ENCODE results near the gene PYROXD2. TPM values are rescaled to one million over a fixed set of nuclear protein-coding genes. Genes with fewer than 3 reads are reported as not detected.
A peak's percentile ranks its signal among the peaks of the same experiment; 100 is the strongest.

PYROXD2 gene
- total and polyA plus RNA-seq, 2 experiments from 2014 or later, result 1.3 to 2.6 TPM

GRCh38 chr10:98456686-98457482 is 41.9 kb upstream of the PYROXD2 start (continued):
- TF ChIP-seq ZNF462 (CRISPR knock-in tag; IDR thresholded peaks at IDR 0.05), result no peak
- TF ChIP-seq JUNB (IDR thresholded peaks at IDR 0.05; ENCODE audit: unreplicated experiment), result no peak
- no peak for TF ChIP-seq ETS1 (IDR thresholded peaks at IDR 0.05)
- TF ChIP-seq POLR2AphosphoS5 (IDR thresholded peaks at IDR 0.05; ENCODE audit: low read depth), result no peak
- TF ChIP-seq EZH2phosphoT487 (IDR thresholded peaks at IDR 0.05; ENCODE audit: unreplicated experiment), result no peak
- TF ChIP-seq CREB1 (CRISPR knock-in tag; IDR thresholded peaks at IDR 0.05; ENCODE audit: low read depth), result no peak

- H3F3A ChIP-seq (replicated peaks; ENCODE audit: low read depth), result no peaks in the 10 kb centered on the region
- ATAC-seq (peak; percentile 61), DNase-seq (ENCODE audit: low spot score) (no peak)
- H3K79me2 ChIP-seq (replicated peaks; ENCODE audit: insufficient read depth), result no peaks in the 10 kb centered on the region
- Mint-ChIP-seq H3K9me3 (no peaks in the 10 kb centered on the region), H3K27me3 (ENCODE audit: insufficient read depth, low read depth, poor library complexity) (no peaks in the 10 kb centered on the region), H3K4me3 (no peak overlapping the region), H3K4me1 (peaks cover 30% of the 10 kb centered on the region), H3K27ac (no peak overlapping the region), H3K36me3 (ENCODE audit: low read depth) (no peaks in the 10 kb centered on the region)
- no peaks in the 10 kb centered on the region for H3K9me2 ChIP-seq (ENCODE audit: insufficient read depth)
- H3K4me1 ChIP-seq (ENCODE audit: insufficient read depth), result peaks cover 27% of the 10 kb centered on the region
- no peaks in the 10 kb centered on the region for H3K36me3 ChIP-seq (ENCODE audit: insufficient read depth)
- no peaks in the 10 kb centered on the region for H3K27me3 ChIP-seq (ENCODE audit: insufficient read depth)
- H3K4me3 ChIP-seq, result no peak overlapping the region
- no peaks in the 10 kb centered on the region for H4K20me1 ChIP-seq (replicated peaks; ENCODE audit: insufficient read depth)
- no peak overlapping the region for H3K27ac ChIP-seq (ENCODE audit: low read depth)
- H3K4me2 ChIP-seq, result peak overlapping the region; percentile 40; the same call in 1 of the 2 replicates
- 0 out of 2 replicates have a peak overlapping the region, but pooled peaks have one; percentile 80 for H2AFZ ChIP-seq
- peak; percentile 47; the same call in 1 of the 2 replicates for TF ChIP-seq ZNF462 (CRISPR knock-in tag; IDR thresholded peaks at IDR 0.05)
Measured at GRCh38 chr10:98456043-98456570, 41.1 kb upstream of the PYROXD2 start.
